Thyroid gland (tissue), 4 donors: ENCODE results near the gene FGF18. TPM values are rescaled to one million over a fixed set of nuclear protein-coding genes. Genes with fewer than 3 reads are reported as not detected.

Source experiments
- DNase-seq, 2 donors: peaks; one replicate each; pipeline ENCODE4 v3.0.0-alpha.2; 2019
- H3K27ac ChIP-seq, 3 donors: fragments of 200-600 bp; sonication (generic); 1 replicate in 2 of 3; 2 replicates in 1 of 3; pipeline ENCODE4 v1.5.1; 2016 to 2019; ENCODE audit warnings: mild to moderate bottlenecking in 1 of 3, moderate library complexity in 1 of 3
- H3K27me3 ChIP-seq: fragments of 200-600 bp; sonication (generic); one replicate; pipeline ENCODE4 v1.5.1; 2019
- H3K36me3 ChIP-seq, 2 donors: fragments of 200-600 bp; sonication (generic); one replicate each; pipeline ENCODE4 v1.5.1; 2016 to 2019
- H3K4me1 ChIP-seq, 2 donors: fragments of 200-600 bp; sonication (generic); one replicate each; pipeline ENCODE4 v1.5.1; 2017 to 2019
- H3K4me3 ChIP-seq, 3 donors: fragments of 200-600 bp; sonication (generic); replicated peaks in 1 of 3; 1 replicate in 2 of 3; 2 replicates in 1 of 3; pipeline ENCODE4 v1.5.1; 2016; ENCODE audit warnings: mild to moderate bottlenecking in 1 of 3
- H3K9me3 ChIP-seq: fragments of 200-600 bp; sonication (generic); one replicate; pipeline ENCODE4 v1.5.1; 2017
- CTCF ChIP-seq, 6 experiments: fragments of 200-600 bp in 3 of 6; fragments of 450-650 bp in 3 of 6; sonication (generic) in 3 of 6; IDR thresholded peaks; one replicate each; pipeline ENCODE4 v1.5.1; 2016 to 2019; ENCODE audit warnings: antibody characterized with exemption in 6 of 6, mild to moderate bottlenecking in 2 of 6, inconsistent platforms in 1 of 6, moderate library complexity in 1 of 6
- POLR2A ChIP-seq, 2 donors: fragments of 450-650 bp; IDR thresholded peaks; one replicate each; pipeline ENCODE4 v1.6.1; 2017; ENCODE audit warnings: antibody characterized with exemption in 2 of 2, mild to moderate bottlenecking in 2 of 2, moderate library complexity in 1 of 2
- WGBS, 2 donors: methylation state at CpG; one replicate each; pipeline ENCODE4 v1.1.5; 2017; 5-methylcytosine and 5-hydroxymethylcytosine counted together
- intact Hi-C: fragments of 100-400 bp; cut with DNase I; formaldehyde crosslinking; loops from one replicate; pipeline ENCODE4 v1.15.1; 2023
- total RNA-seq, 4 donors: library from RNA; depleted of rRNA; stranded (reverse); fragments of >200 nt; gene quantifications; one replicate each; pipeline ENCODE4 v1.2.3, GENCODE V29; 2016

The FGF18 gene
- total RNA-seq, 4 donors from 2014 or later = 0.67 to 1.4 (median 1.0) TPM; not detected in 1

GRCh38 chr5:171422902-171423663, 3.6 kb downstream of the FGF18 start:
- intact Hi-C loops = loop anchor here (10.0 kb wide), 2 partner anchors 202 to 622 kb away; no protein-coding TSS in a partner anchor
- TF ChIP-seq CTCF (IDR thresholded peaks at IDR 0.05) = peak in 1 of 6 experiments; percentile 24
- no peak for TF ChIP-seq POLR2A (IDR thresholded peaks at IDR 0.05)
- H3K9me3 ChIP-seq = no peaks in the 10 kb centered on the region
- H3K36me3 ChIP-seq = no peaks in the 10 kb centered on the region
- peak; percentile 74 to 86 for DNase-seq
- no peaks in the 10 kb centered on the region for H3K27me3 ChIP-seq
- 57 to 71% methylated on average over 26 of the region's 26 CpGs for WGBS, 2 donors
- peak overlapping the region in 2 of 3 donors; percentile 6 to 51 for H3K27ac ChIP-seq
- peaks cover 24 to 40% of the 10 kb centered on the region in 2 donors for H3K4me1 ChIP-seq
- H3K4me3 ChIP-seq = no peak overlapping the region

GRCh38 chr5:171424726-171425125, 5.3 kb downstream of the FGF18 start:
- TF ChIP-seq CTCF (IDR thresholded peaks at IDR 0.05) (no peak), POLR2A (IDR thresholded peaks at IDR 0.05) (no peak)
- Histone ChIP-seq H3K36me3 (no peaks in the 10 kb centered on the region), H3K9me3 (no peaks in the 10 kb centered on the region), H3K27ac (no peak overlapping the region), H3K27me3 (no peaks in the 10 kb centered on the region), H3K4me1 (peaks cover 20 to 23% of the 10 kb centered on the region in 2 donors), H3K4me3 (no peak overlapping the region)
- intact Hi-C loops = loop anchor here (10.0 kb wide), 2 partner anchors 200 to 620 kb away; no protein-coding TSS in a partner anchor
- 89 to 95% methylated on average over 3 to 4 of the region's 5 CpGs for WGBS, 2 donors
- no peak for DNase-seq

GRCh38 chr5:171425596-171426244, 6.3 kb downstream of the FGF18 start:
- 94% methylated on average over 14 of the region's 14 CpGs for WGBS, 2 donors
- no peak overlapping the region for H3K4me3 ChIP-seq
- no peak for DNase-seq
- H3K36me3 ChIP-seq = no peaks in the 10 kb centered on the region
- H3K9me3 ChIP-seq = no peaks in the 10 kb centered on the region
- intact Hi-C loops = loop anchor here (10.0 kb wide), 2 partner anchors 199 to 619 kb away; no protein-coding TSS in a partner anchor
- no peak overlapping the region for H3K27ac ChIP-seq
- TF ChIP-seq CTCF (IDR thresholded peaks at IDR 0.05) (no peak), POLR2A (IDR thresholded peaks at IDR 0.05) (no peak)
- H3K27me3 ChIP-seq = no peaks in the 10 kb centered on the region
- H3K4me1 ChIP-seq = peaks cover 15 to 17% of the 10 kb centered on the region in 2 donors

- Histone ChIP-seq H3K27me3 (no peaks in the 10 kb centered on the region), H3K4me1 (peaks cover 9 to 12% of the 10 kb centered on the region in 2 donors), H3K27ac (no peak overlapping the region), H3K36me3 (no peaks in the 10 kb centered on the region), H3K4me3 (no peak overlapping the region), H3K9me3 (no peaks in the 10 kb centered on the region)
- DNase-seq = no peak
- intact Hi-C loops = loop anchor here (10.0 kb wide), 2 partner anchors 199 to 619 kb away; no protein-coding TSS in a partner anchor
- 90 to 92% methylated on average over 4 of the region's 4 CpGs for WGBS, 2 donors
- TF ChIP-seq CTCF (IDR thresholded peaks at IDR 0.05) (no peak), POLR2A (IDR thresholded peaks at IDR 0.05) (no peak)
These were observed 6.8 kb downstream of the FGF18 start for GRCh38 chr5:171426266-171426665.
